Measurements from ENCODE around the gene CDK17. TPM values are rescaled to one million over a fixed set of nuclear protein-coding genes. Genes with fewer than 3 reads are reported as not detected.

Gene CDK17
- total and polyA plus RNA-seq, 9 of the 15 experiments (the other 6 are each of a cell fraction or from before 2014, with no cell fraction given): 4.8 to 39.3 (median 21.6) TPM

DNA sequence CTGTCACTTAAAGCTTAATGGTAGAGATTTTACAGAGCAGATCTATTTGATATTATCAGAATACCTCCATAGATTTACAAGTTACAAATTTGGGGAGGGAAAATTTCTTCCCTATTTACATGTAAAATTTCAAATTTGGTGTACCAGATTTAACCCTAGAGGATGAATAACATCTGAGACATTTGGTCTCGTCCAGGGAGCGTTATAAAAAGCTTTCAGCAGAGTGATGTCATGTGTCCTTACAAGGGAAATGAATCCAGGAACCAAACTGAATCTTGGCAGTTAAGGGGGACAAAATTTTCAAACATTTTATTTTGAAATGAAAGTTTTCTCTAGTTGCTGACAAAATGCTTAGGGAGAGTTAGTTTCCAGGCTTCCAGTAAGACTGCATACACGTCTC lies 4.5 kb upstream of the CDK17 start:
- Histone ChIP-seq H3K4me3 (no peak overlapping the region), H3K4me1 (replicated peaks in 1 of 2; ENCODE audit: control insufficient read depth in 2 of 2, insufficient read depth in 2 of 2, low read length in 2 of 2) (peaks cover 5% of the 10 kb centered on the region in 2 experiments; a peak in 3 of 5 replicates), H3K9me1 (ENCODE audit: control insufficient read depth, insufficient read depth, low read length) (no peaks in the 10 kb centered on the region), H4K20me1 (replicated peaks; ENCODE audit: control insufficient read depth, insufficient read depth, low read length) (no peaks in the 10 kb centered on the region), H3K79me2 (ENCODE audit: control insufficient read depth, insufficient read depth, low read length) (peaks cover 6% of the 10 kb centered on the region; the same call in 1 of the 3 replicates), H3K9ac (ENCODE audit: insufficient read depth in 1 of 2, low read depth in 2 of 2, low read length in 2 of 2) (no peak overlapping the region), H2AFZ (ENCODE audit: low read depth, low read length) (no peak overlapping the region), H3K36me3 (ENCODE audit: control insufficient read depth, insufficient read depth, low read length) (no peaks in the 10 kb centered on the region), H3K27ac (ENCODE audit: extremely low read depth, low read depth, low read length) (no peak overlapping the region), H3K27me3 (ENCODE audit: control insufficient read depth in 2 of 2, insufficient read depth in 2 of 2, low read length in 2 of 2) (0 out of 5 replicates have a peak, but pooled peaks cover 0 to 4% of the 10 kb centered on the region in 2 experiments), H3K9me3 (replicated peaks; ENCODE audit: control insufficient read depth, insufficient read depth, low read depth, low read length) (no peaks in the 10 kb centered on the region), H3K4me2 (ENCODE audit: insufficient read depth, low read length) (no peak overlapping the region)
- POLR2A ChIA-PET: interaction anchor here (1.9 kb wide), 1 partner anchor 8 kb away, joined by 5 read pairs; no protein-coding TSS in a partner anchor
- intact Hi-C loops (cut with micrococcal nuclease): loop anchor here (5.0 kb wide), 3 partner anchors 83 to 342 kb away; partner anchors contain the start of gene CFAP54
- CTCF ChIA-PET (ENCODE audit: low intra/inter-chr PET ratio): no interaction called here
- DNase-seq (ENCODE audit: extremely low read depth in 1 of 4, low spot score in 3 of 4) (no peak), ATAC-seq (no peak), FAIRE-seq (no peak)
- TF ChIP-seq JUNB (CRISPR knock-in tag; conservative IDR thresholded peaks at IDR 0.05): no peak
- TF ChIP-seq, protein P1, sequence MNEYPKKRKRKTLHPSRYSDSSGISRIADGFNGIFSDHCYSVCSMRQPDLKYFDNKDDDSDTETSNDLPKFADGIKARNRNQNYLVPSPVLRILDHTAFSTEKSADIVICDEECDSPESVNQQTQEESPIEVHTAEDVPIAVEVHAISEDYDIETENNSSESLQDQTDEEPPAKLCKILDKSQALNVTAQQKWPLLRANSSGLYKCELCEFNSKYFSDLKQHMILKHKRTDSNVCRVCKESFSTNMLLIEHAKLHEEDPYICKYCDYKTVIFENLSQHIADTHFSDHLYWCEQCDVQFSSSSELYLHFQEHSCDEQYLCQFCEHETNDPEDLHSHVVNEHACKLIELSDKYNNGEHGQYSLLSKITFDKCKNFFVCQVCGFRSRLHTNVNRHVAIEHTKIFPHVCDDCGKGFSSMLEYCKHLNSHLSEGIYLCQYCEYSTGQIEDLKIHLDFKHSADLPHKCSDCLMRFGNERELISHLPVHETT (CRISPR knock-in tag; conservative IDR thresholded peaks at IDR 0.05 in 1 of 2, IDR thresholded peaks at IDR 0.05 in 1 of 2): no peak
- no peak for TF ChIP-seq KDM4B (IDR thresholded peaks at IDR 0.05; ENCODE audit: borderline replicate concordance in 2 of 2, low read depth in 1 of 2)
- no peak for TF ChIP-seq TCF7L2 (IDR thresholded peaks at IDR 0.05; ENCODE audit: low read depth, low read length)
- no peak for TF ChIP-seq RBM15 (IDR thresholded peaks at IDR 0.05; ENCODE audit: insufficient read depth, low read length)
- TF ChIP-seq, protein P2, sequence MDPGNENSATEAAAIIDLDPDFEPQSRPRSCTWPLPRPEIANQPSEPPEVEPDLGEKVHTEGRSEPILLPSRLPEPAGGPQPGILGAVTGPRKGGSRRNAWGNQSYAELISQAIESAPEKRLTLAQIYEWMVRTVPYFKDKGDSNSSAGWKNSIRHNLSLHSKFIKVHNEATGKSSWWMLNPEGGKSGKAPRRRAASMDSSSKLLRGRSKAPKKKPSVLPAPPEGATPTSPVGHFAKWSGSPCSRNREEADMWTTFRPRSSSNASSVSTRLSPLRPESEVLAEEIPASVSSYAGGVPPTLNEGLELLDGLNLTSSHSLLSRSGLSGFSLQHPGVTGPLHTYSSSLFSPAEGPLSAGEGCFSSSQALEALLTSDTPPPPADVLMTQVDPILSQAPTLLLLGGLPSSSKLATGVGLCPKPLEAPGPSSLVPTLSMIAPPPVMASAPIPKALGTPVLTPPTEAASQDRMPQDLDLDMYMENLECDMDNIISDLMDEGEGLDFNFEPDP (CRISPR knock-in tag; IDR thresholded peaks at IDR 0.05): no peak
- TF ChIP-seq LCOR (CRISPR knock-in tag; IDR thresholded peaks at IDR 0.05): no peak
- TF ChIP-seq, protein P3, sequence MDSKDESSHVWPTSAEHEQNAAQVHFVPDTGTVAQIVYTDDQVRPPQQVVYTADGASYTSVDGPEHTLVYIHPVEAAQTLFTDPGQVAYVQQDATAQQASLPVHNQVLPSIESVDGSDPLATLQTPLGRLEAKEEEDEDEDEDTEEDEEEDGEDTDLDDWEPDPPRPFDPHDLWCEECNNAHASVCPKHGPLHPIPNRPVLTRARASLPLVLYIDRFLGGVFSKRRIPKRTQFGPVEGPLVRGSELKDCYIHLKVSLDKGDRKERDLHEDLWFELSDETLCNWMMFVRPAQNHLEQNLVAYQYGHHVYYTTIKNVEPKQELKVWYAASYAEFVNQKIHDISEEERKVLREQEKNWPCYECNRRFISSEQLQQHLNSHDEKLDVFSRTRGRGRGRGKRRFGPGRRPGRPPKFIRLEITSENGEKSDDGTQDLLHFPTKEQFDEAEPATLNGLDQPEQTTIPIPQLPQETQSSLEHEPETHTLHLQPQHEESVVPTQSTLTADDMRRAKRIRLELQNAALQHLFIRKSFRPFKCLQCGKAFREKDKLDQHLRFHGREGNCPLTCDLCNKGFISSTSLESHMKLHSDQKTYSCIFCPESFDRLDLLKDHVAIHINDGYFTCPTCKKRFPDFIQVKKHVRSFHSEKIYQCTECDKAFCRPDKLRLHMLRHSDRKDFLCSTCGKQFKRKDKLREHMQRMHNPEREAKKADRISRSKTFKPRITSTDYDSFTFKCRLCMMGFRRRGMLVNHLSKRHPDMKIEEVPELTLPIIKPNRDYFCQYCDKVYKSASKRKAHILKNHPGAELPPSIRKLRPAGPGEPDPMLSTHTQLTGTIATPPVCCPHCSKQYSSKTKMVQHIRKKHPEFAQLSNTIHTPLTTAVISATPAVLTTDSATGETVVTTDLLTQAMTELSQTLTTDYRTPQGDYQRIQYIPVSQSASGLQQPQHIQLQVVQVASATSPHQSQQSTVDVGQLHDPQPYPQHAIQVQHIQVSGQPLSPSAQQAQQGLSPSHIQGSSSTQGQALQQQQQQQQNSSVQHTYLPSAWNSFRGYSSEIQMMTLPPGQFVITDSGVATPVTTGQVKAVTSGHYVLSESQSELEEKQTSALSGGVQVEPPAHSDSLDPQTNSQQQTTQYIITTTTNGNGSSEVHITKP (IDR thresholded peaks at IDR 0.05; ENCODE audit: partially characterized antibody): peak; percentile 27
- in situ Hi-C loops (cut with MboI): no loop called here
- BruUV-seq (replicated peaks): no TSS peak
- 10% methylated on average over 3 of the region's 3 CpGs for WGBS (ENCODE audit: insufficient coverage, low coverage, missing lambda C conversion rate)

All from K562 (cell line).